IMR-90 (cell line): ENCODE data around the gene FCRL5. TPM values are rescaled to one million over a fixed set of nuclear protein-coding genes. Genes with fewer than 3 reads are reported as not detected.

Experiments used
- ATAC-seq: fragments of 200-7000 bp; cut with Tn5 transposase; 2 replicates; pipeline ENCODE4 v1.9.1; 2020; ENCODE audit warnings: low read depth, mild to moderate bottlenecking, moderate library complexity
- BruUV-seq: library from RNA; stranded (reverse); fragments of 400-500 nt; replicated peaks from 2 replicates; lab custom pipeline; 2021; lab: Mats Ljungman, UMichigan
- CTCF ChIA-PET: fragments of 300-600 bp; formaldehyde crosslinking; extraction: SDS; loops from one replicate; lab custom pipeline; 2021; ENCODE audit warnings: antibody characterized with exemption; lab: Yijun Ruan, JAX
- POLR2A ChIA-PET: fragments of 300-600 bp; sonication (Branson Sonifier 250); formaldehyde crosslinking; loops from one replicate; lab custom pipeline; 2022; ENCODE audit warnings: antibody characterized with exemption; ENCODE audit not compliant: unreplicated experiment; lab: Charles Lee
- DNase-seq: peaks from one replicate; pipeline ENCODE4 v3.0.0; 2013
- H2AFZ ChIP-seq: replicated peaks from 2 replicates; pipeline ENCODE3; 2013; ENCODE audit warnings: low read length, mild to moderate bottlenecking; ENCODE audit not compliant: poor library complexity
- H2AK5ac ChIP-seq: 2 replicates; pipeline ENCODE4 v1.6.1; 2013; ENCODE audit warnings: low read depth, low read length, inconsistent platforms
- H2AK9ac ChIP-seq: replicated peaks from 2 replicates; pipeline ENCODE3; 2013; ENCODE audit warnings: mild to moderate bottlenecking, low read depth, low read length, moderate library complexity; ENCODE audit not compliant: poor library complexity
- H2BK120ac ChIP-seq: 2 replicates; pipeline ENCODE4 v1.6.1; 2013; ENCODE audit warnings: low read depth, low read length, inconsistent platforms
- H2BK15ac ChIP-seq: 3 replicates; pipeline ENCODE4 v1.6.1; 2013; ENCODE audit warnings: low read depth, low read length, inconsistent platforms
- H2BK20ac ChIP-seq: 2 replicates; pipeline ENCODE4 v1.6.1; 2013; ENCODE audit warnings: low read depth, mild to moderate bottlenecking, inconsistent platforms, low read length, moderate library complexity
- H2BK5ac ChIP-seq: 2 replicates; pipeline ENCODE4 v1.6.1; 2013; ENCODE audit warnings: mild to moderate bottlenecking, low read depth, low read length, inconsistent platforms; ENCODE audit not compliant: poor library complexity, severe bottlenecking
- H3K14ac ChIP-seq: replicated peaks from 2 replicates; pipeline ENCODE4 v1.6.1; 2013; ENCODE audit warnings: low read depth, low read length, inconsistent platforms
- H3K18ac ChIP-seq: 2 replicates; pipeline ENCODE4 v1.6.1; 2013; ENCODE audit warnings: low read depth, low read length, control low read depth
- H3K23ac ChIP-seq: 2 replicates; pipeline ENCODE4 v1.6.1; 2013; ENCODE audit warnings: low read depth, low read length, inconsistent platforms
- H3K27ac ChIP-seq: 2 replicates; pipeline ENCODE4 v1.5.1; 2013; ENCODE audit warnings: mild to moderate bottlenecking, control low read depth, low read length; ENCODE audit not compliant: insufficient read depth
- H3K27me3 ChIP-seq: 2 replicates; pipeline ENCODE4 v1.6.1; 2013; ENCODE audit warnings: low read length; ENCODE audit not compliant: control insufficient read depth, insufficient read depth
- H3K36me3 ChIP-seq: 2 replicates; pipeline ENCODE4 v1.6.1; 2013; ENCODE audit warnings: low read length, mixed read lengths; ENCODE audit not compliant: control insufficient read depth, insufficient read depth
- H3K4ac ChIP-seq: 2 replicates; pipeline ENCODE4 v1.6.1; 2013; ENCODE audit warnings: low read depth, low read length, inconsistent platforms
- H3K4me1 ChIP-seq: 2 replicates; pipeline ENCODE4 v1.6.1; 2013; ENCODE audit warnings: low read length, mixed read lengths; ENCODE audit not compliant: control insufficient read depth, insufficient read depth
- H3K4me2 ChIP-seq: 2 replicates; pipeline ENCODE4 v1.6.1; 2013; ENCODE audit warnings: low read depth, mild to moderate bottlenecking, control low read depth, low read length, moderate library complexity
- H3K4me3 ChIP-seq: 2 replicates; pipeline ENCODE4 v1.5.1; 2013; ENCODE audit warnings: low read depth, mild to moderate bottlenecking, control low read depth, low read length, moderate library complexity; ENCODE audit not compliant: insufficient read depth
- H3K56ac ChIP-seq: 2 replicates; pipeline ENCODE4 v1.6.1; 2013; ENCODE audit warnings: low read length, inconsistent platforms; ENCODE audit not compliant: insufficient read depth; ENCODE audit errors: extremely low read depth
- H3K79me1 ChIP-seq, 2 experiments: 2 replicates each; pipeline ENCODE4 v1.6.1; 2013; ENCODE audit warnings: low read length in 2 of 2, inconsistent platforms in 1 of 2, low read depth in 1 of 2
- H3K9ac ChIP-seq: 2 replicates; pipeline ENCODE4 v1.6.1; 2013; ENCODE audit warnings: low read depth, low read length, control low read depth
- H3K9me1 ChIP-seq: 2 replicates; pipeline ENCODE4 v1.6.1; 2013; ENCODE audit warnings: low read length, inconsistent platforms; ENCODE audit not compliant: insufficient read depth
- H3K9me3 ChIP-seq: 2 replicates; pipeline ENCODE4 v1.6.1; 2013; ENCODE audit warnings: low read length; ENCODE audit not compliant: control insufficient read depth, insufficient read depth
- H4K20me1 ChIP-seq: 2 replicates; pipeline ENCODE4 v1.6.1; 2013; ENCODE audit warnings: low read length, inconsistent platforms; ENCODE audit not compliant: insufficient read depth
- H4K5ac ChIP-seq: 2 replicates; pipeline ENCODE4 v1.6.1; 2013; ENCODE audit warnings: mild to moderate bottlenecking, low read depth, low read length, control low read depth
- H4K8ac ChIP-seq, 2 experiments: 2 replicates each; pipeline ENCODE4 v1.6.1; 2013; ENCODE audit warnings: low read depth in 2 of 2, low read length in 2 of 2, control low read depth in 1 of 2, inconsistent platforms in 1 of 2
- H4K91ac ChIP-seq: 2 replicates; pipeline ENCODE4 v1.6.1; 2013; ENCODE audit warnings: low read depth, low read length, inconsistent platforms; ENCODE audit not compliant: insufficient read depth
- CEBPB ChIP-seq: IDR thresholded peaks from 2 replicates; pipeline ENCODE4 v1.6.1; 2012; ENCODE audit warnings: low read depth, low read length, improper control_type of control experiment
- WGBS, 2 experiments: methylation state at CpG; one replicate each; pipeline versions ENCODE4 v1.1.5 to v1.1.7; 2013; ENCODE audit warnings: missing lambda C conversion rate in 2 of 2; ENCODE audit not compliant: insufficient read length in 1 of 2; ENCODE audit errors: extremely low coverage in 2 of 2; 5-methylcytosine and 5-hydroxymethylcytosine counted together
- dilution Hi-C: fragments of 300-500 bp; cut with HindIII; formaldehyde crosslinking; loops from one replicate; pipeline ENCODE4 v1.14.3; 2018; ENCODE audit warnings: low sequenced_read_pairs; ENCODE audit not compliant: unreplicated experiment
- in situ Hi-C: fragments of 300-500 bp; cut with MboI; formaldehyde crosslinking; loops from 3 replicates; pipeline ENCODE4 v1.14.3; 2019; ENCODE audit warnings: low sequenced_read_pairs, inconsistent platforms, mixed read lengths
- intact Hi-C: fragments of 100-400 bp; cut with micrococcal nuclease; formaldehyde crosslinking; loops from 2 replicates; pipeline ENCODE4 v1.10.0; 2022
- polyA plus RNA-seq, 3 experiments: library from polyadenylated mRNA; depleted of rRNA; stranded (reverse); fragments of >200 nt; gene quantifications; 2 replicates each; pipeline ENCODE4 v1.2.3, GENCODE V29; 2012; ENCODE audit warnings: low replicate concordance in 1 of 3
- total RNA-seq: library from RNA; depleted of rRNA; stranded (reverse); fragments of >200 nt; gene quantifications from 2 replicates; pipeline ENCODE4 v1.2.3, GENCODE V29; 2012

The FCRL5 gene
- total and polyA plus RNA-seq, 2 of the 4 experiments (the other 2 are of a cell fraction) = not detected

DNA sequence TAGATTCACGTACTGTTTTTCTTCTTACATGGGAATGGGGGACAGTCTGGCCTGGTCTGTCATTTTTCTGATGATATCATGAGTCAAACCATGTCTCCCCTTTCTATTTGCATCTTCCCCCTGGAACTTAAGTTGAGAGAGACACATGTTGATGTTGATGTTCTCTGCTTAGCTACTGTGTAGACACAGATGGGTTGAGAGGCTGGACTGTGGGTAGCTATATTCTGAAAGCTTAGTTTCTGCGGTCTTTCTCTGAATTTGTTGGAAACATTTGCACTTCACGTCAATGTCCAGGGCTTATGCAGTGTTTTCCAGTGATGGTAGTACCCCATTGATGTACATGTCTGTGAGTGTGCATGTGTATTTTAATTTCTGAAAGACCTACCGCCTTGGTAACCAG, 58.2 kb downstream of the FCRL5 start:
- Histone ChIP-seq H3K9ac (no peak overlapping the region), H2BK20ac (no peak overlapping the region), H4K20me1 (no peaks in the 10 kb centered on the region), H3K23ac (no peak overlapping the region), H2BK120ac (no peak overlapping the region), H2AK5ac (no peak overlapping the region), H2AFZ (no peak overlapping the region), H3K4me2 (no peak overlapping the region), H4K91ac (no peak overlapping the region), H3K27me3 (no peaks in the 10 kb centered on the region), H2AK9ac (no peak overlapping the region), H3K36me3 (no peaks in the 10 kb centered on the region), H3K4me3 (no peak overlapping the region), H3K18ac (no peak overlapping the region), H3K27ac (no peak overlapping the region), H2BK5ac (no peak overlapping the region), H3K14ac (no peak overlapping the region), H3K9me3 (no peaks in the 10 kb centered on the region), H3K79me1 (no peaks in the 10 kb centered on the region), H3K4me1 (no peaks in the 10 kb centered on the region), H2BK15ac (no peak overlapping the region), H3K56ac (no peak overlapping the region), H4K8ac (no peak overlapping the region), H4K5ac (no peak overlapping the region), H3K9me1 (no peaks in the 10 kb centered on the region), H3K4ac (no peak overlapping the region)
- dilution Hi-C loops (no loop called here), intact Hi-C loops (no loop called here), in situ Hi-C loops (loop anchor here (10.0 kb wide), 1 partner anchor 299 kb away; no protein-coding TSS in a partner anchor)
- ChIA-PET CTCF (no interaction called here), POLR2A (no interaction called here)
- no peak for DNase-seq
- no CpG with 5 or more reads among the region's 4 CpGs for WGBS, 2 experiments
- BruUV-seq = no TSS peak
- ATAC-seq = no peak
- no peak for TF ChIP-seq CEBPB
